HTR-8/SVneo (cell line): ENCODE data around the gene DDIT3.
"Not testable (repeated sequence)": the region's sequence is repeated elsewhere in the genome, so short reads cannot be mapped to it uniquely, and the experiment has no call there.

Experiments used
- DNase-seq: peaks from one replicate; pipeline ENCODE4 v3.0.0; 2011; ENCODE audit warnings: low spot score, mixed read lengths; ENCODE audit not compliant: insufficient read length
- FAIRE-seq: peaks from 2 replicates; lab custom pipeline; 2011; peaks lifted over from hg19 to GRCh38; lab: Jason Lieb, UNC

The DDIT3 gene

GRCh38 chr12:57520053-57520818 is at the start of gene DDIT3:
Gene DDIT3 (minus strand): TSS chr12:57520514. CDS start chr12:57517406, 3,108 bp downstream.
- FAIRE-seq (no peak), DNase-seq (peak; percentile 92)

- DNase-seq (no peak), FAIRE-seq (no peak)
Measured at GRCh38 chr12:57569858-57570257, 49.5 kb upstream of the DDIT3 start.

- FAIRE-seq = no peak
- DNase-seq = no peak
Measured at GRCh38 chr12:57568838-57569237, 48.5 kb upstream of the DDIT3 start.

GRCh38 chr12:57564178-57564740 is 43.9 kb upstream of the DDIT3 start:
- DNase-seq (no peak), FAIRE-seq (no peak)

- no peak for DNase-seq
- no peak for FAIRE-seq
Measured at GRCh38 chr12:57563358-57563757, 43.0 kb upstream of the DDIT3 start.

- not testable (repeated sequence) for FAIRE-seq, DNase-seq
Measured at GRCh38 chr12:57561117-57561516, 40.8 kb upstream of the DDIT3 start.

GRCh38 chr12:57560516-57560915 is 40.2 kb upstream of the DDIT3 start:
- FAIRE-seq (no peak), DNase-seq (no peak)

GRCh38 chr12:57558864-57559263 is 38.5 kb upstream of the DDIT3 start:
- no peak for FAIRE-seq
- no peak for DNase-seq

- FAIRE-seq (no peak), DNase-seq (no peak)
Measured at GRCh38 chr12:57554897-57555296, 34.6 kb upstream of the DDIT3 start.

GRCh38 chr12:57554453-57554852 is 34.1 kb upstream of the DDIT3 start:
- DNase-seq = no peak
- FAIRE-seq = no peak

GRCh38 chr12:57553343-57554202 is 33.3 kb upstream of the DDIT3 start:
- DNase-seq (no peak), FAIRE-seq (no peak)

- DNase-seq = no peak
- no peak for FAIRE-seq
Measured at GRCh38 chr12:57552835-57553313, 32.6 kb upstream of the DDIT3 start.

- FAIRE-seq = no peak
- no peak for DNase-seq
Measured at GRCh38 chr12:57552306-57552651, 32.0 kb upstream of the DDIT3 start.

GRCh38 chr12:57551637-57552305 is 31.5 kb upstream of the DDIT3 start:
- DNase-seq (no peak), FAIRE-seq (no peak)

- FAIRE-seq = no peak
- no peak for DNase-seq
Measured at GRCh38 chr12:57550641-57551549, 30.6 kb upstream of the DDIT3 start.

- DNase-seq = peak; percentile 79
- no peak for FAIRE-seq
Measured at GRCh38 chr12:57549909-57550640, 29.8 kb upstream of the DDIT3 start, which contains the start of gene KIF5A. Gene KIF5A (plus strand): TSS chr12:57550044. CDS start chr12:57550272, 228 bp downstream.

GRCh38 chr12:57549203-57549908 is 29.0 kb upstream of the DDIT3 start:
- FAIRE-seq (no peak), DNase-seq (no peak)

GRCh38 chr12:57548488-57548887 is 28.2 kb upstream of the DDIT3 start:
- FAIRE-seq (no peak), DNase-seq (no peak)
